Caco-2 (cell line): Measurements from ENCODE around the gene FRMD4A. TPM values are rescaled to one million over a fixed set of nuclear protein-coding genes. Genes with fewer than 3 reads are reported as not detected.

Experiments used
- BruUV-seq: library from RNA; stranded (reverse); fragments of 400-500 nt; replicated peaks from 2 replicates; lab custom pipeline; 2021; lab: Mats Ljungman, UMichigan
- CTCF ChIA-PET: fragments of 300-600 bp; sonication (Branson Sonifier 250); formaldehyde crosslinking; loops from one replicate; lab custom pipeline; 2022; ENCODE audit warnings: antibody characterized with exemption; lab: Charles Lee
- POLR2A ChIA-PET: fragments of 300-600 bp; sonication (Branson Sonifier 250); formaldehyde crosslinking; loops from one replicate; lab custom pipeline; 2022; ENCODE audit warnings: antibody characterized with exemption; lab: Charles Lee
- DNase-seq, 2 experiments: peaks; one replicate each; pipeline versions ENCODE4 v3.0.0 to v3.0.0-alpha.2; 2020 to 2022
- H3K27me3 ChIP-seq: replicated peaks from 2 replicates; pipeline ENCODE4 v1.6.0; 2011; ENCODE audit warnings: low read length; ENCODE audit not compliant: control insufficient read depth, insufficient read depth
- H3K36me3 ChIP-seq: 2 replicates; pipeline ENCODE4 v1.5.1; 2011; ENCODE audit warnings: low read length; ENCODE audit not compliant: control insufficient read depth, insufficient read depth
- H3K4me1 ChIP-seq: fragments of 250-450 bp; sonication (Bioruptor Pico); 2 replicates; pipeline ENCODE4 v1.5.1; 2020; ENCODE audit warnings: mild to moderate bottlenecking
- H3K4me3 ChIP-seq: 2 replicates; pipeline ENCODE4 v1.5.1; 2011; ENCODE audit warnings: low read depth, mild to moderate bottlenecking, control low read depth, low read length
- H3K9me3 ChIP-seq: fragments of 250-450 bp; sonication (Bioruptor Pico); 2 replicates; pipeline ENCODE4 v1.5.1; 2020; ENCODE audit warnings: mild to moderate bottlenecking, moderate library complexity
- H3K27ac Mint-ChIP-seq: one replicate; pipeline ENCODE4 v1.8.0; 2022; ENCODE audit warnings: mixed read lengths; ENCODE audit not compliant: unreplicated experiment
- H3K27me3 Mint-ChIP-seq: one replicate; pipeline ENCODE4 v1.8.0; 2022; ENCODE audit warnings: mixed read lengths; ENCODE audit not compliant: insufficient read depth, unreplicated experiment
- H3K36me3 Mint-ChIP-seq: one replicate; pipeline ENCODE4 v1.8.0; 2022; ENCODE audit warnings: mild to moderate bottlenecking, mixed read lengths; ENCODE audit not compliant: insufficient read depth, unreplicated experiment
- H3K4me1 Mint-ChIP-seq: one replicate; pipeline ENCODE4 v1.8.0; 2022; ENCODE audit warnings: low read depth, mixed read lengths; ENCODE audit not compliant: unreplicated experiment
- H3K4me3 Mint-ChIP-seq: one replicate; pipeline ENCODE4 v1.8.0; 2022; ENCODE audit warnings: mild to moderate bottlenecking, moderate library complexity, mixed read lengths; ENCODE audit not compliant: unreplicated experiment
- H3K9me3 Mint-ChIP-seq: one replicate; pipeline ENCODE4 v1.8.0; 2022; ENCODE audit warnings: mixed read lengths; ENCODE audit not compliant: unreplicated experiment
- intact Hi-C: fragments of 100-400 bp; cut with micrococcal nuclease; formaldehyde crosslinking; loops from one replicate; pipeline ENCODE4 v1.10.0; 2022; ENCODE audit not compliant: unreplicated experiment
- total RNA-seq: library from RNA; stranded (reverse); gene quantifications from 2 replicates; pipeline ENCODE4 v1.2.3, GENCODE V29; 2022
- TF ChIP-seq, protein P1 (sequence below), 2 experiments: fragments of 200-600 bp in 1 of 2; IDR thresholded peaks; 1 replicate in 1 of 2; 2 replicates in 1 of 2; pipeline versions ENCODE4 v1.5.1 to v1.8.0; 2011 to 2022; ENCODE audit warnings: antibody characterized with exemption in 1 of 2, control low read depth in 1 of 2, inconsistent platforms in 1 of 2, low read depth in 1 of 2, low read length in 1 of 2, mild to moderate bottlenecking in 1 of 2, moderate library complexity in 1 of 2; ENCODE audit not compliant: insufficient read depth in 1 of 2, severe bottlenecking in 1 of 2, unreplicated experiment in 1 of 2

The FRMD4A gene
- total RNA-seq, 1 experiment from 2014 or later, result 52.1 TPM

DNA sequence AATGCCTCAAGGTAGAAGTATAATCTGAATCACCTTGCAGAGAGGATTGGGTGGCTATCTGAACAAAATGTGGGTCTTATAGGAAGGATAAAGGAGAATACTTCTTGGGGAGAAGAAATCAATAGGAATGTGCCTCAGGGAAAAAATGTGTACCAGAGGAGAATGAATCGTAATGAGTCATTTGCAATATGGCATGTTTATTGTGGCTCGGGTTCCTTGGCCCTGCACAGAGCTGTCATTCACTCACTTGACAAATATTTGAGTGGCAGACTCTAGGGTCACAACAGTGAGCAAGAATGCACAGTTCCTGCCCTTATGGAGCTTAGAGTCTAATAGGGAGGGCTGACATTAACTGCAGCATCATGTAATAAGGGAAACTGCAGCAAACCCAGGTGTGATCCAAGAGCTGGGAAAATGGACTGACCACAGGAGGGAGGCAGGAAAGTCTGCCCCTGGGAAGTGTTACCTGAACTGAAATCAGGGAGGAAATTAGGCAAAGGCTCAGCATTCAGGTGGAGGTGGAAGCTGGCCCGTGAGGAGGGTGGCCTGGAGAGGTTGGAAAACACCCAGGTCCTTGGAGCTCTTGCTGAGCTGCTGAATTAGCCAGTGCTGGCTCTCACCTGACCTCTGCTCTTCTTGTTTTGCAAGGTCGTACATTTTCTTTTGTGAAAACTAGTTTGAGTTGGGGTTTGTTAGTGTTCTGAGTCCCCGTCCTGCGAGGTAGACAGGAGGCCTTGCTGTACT is 203.9 kb downstream of the FRMD4A start:
- TF ChIP-seq, protein P1, sequence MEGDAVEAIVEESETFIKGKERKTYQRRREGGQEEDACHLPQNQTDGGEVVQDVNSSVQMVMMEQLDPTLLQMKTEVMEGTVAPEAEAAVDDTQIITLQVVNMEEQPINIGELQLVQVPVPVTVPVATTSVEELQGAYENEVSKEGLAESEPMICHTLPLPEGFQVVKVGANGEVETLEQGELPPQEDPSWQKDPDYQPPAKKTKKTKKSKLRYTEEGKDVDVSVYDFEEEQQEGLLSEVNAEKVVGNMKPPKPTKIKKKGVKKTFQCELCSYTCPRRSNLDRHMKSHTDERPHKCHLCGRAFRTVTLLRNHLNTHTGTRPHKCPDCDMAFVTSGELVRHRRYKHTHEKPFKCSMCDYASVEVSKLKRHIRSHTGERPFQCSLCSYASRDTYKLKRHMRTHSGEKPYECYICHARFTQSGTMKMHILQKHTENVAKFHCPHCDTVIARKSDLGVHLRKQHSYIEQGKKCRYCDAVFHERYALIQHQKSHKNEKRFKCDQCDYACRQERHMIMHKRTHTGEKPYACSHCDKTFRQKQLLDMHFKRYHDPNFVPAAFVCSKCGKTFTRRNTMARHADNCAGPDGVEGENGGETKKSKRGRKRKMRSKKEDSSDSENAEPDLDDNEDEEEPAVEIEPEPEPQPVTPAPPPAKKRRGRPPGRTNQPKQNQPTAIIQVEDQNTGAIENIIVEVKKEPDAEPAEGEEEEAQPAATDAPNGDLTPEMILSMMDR (IDR thresholded peaks at IDR 0.05; ENCODE audit: insufficient read depth in 1 of 2, low read depth in 1 of 2, low read length in 1 of 2, severe bottlenecking in 1 of 2, unreplicated experiment in 1 of 2), result no peak
- no TSS peak for BruUV-seq
- no peaks in the 10 kb centered on the region for H3K9me3 Mint-ChIP-seq
- DNase-seq, result no peak
- no peak overlapping the region for H3K4me3 Mint-ChIP-seq
- ChIA-PET POLR2A (no interaction called here), CTCF (no interaction called here)
- intact Hi-C loops, result no loop called here
- H3K27me3 Mint-ChIP-seq, result peaks cover 3% of the 10 kb centered on the region
- no peaks in the 10 kb centered on the region for H3K36me3 ChIP-seq
- no peaks in the 10 kb centered on the region for H3K9me3 ChIP-seq
- H3K4me1 ChIP-seq, result no peaks in the 10 kb centered on the region
- H3K27ac Mint-ChIP-seq, result no peak overlapping the region
- no peaks in the 10 kb centered on the region for H3K27me3 ChIP-seq
- H3K36me3 Mint-ChIP-seq, result no peaks in the 10 kb centered on the region
- H3K4me1 Mint-ChIP-seq, result no peaks in the 10 kb centered on the region
- H3K4me3 ChIP-seq, result no peak overlapping the region

DNA sequence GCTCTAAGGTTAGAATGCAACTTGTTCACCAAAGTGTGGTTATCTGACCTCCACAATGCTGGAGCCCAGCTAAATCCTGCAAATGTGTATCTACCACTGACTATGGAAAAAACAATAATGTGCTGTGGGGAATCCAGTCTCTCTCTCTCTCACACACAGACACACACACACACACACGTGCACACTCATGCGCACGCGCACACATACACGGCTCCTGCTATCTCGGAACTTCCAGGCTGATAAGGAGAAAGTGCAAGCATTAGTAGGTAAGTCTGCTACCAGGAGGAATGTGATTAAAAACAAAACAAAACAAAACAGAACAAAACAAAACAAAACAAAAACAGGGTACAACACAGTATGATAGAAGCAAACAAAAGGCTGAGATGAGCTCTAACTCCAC is 205.2 kb downstream of the FRMD4A start:
- Histone ChIP-seq H3K4me1 (no peaks in the 10 kb centered on the region), H3K4me3 (no peak overlapping the region), H3K9me3 (no peaks in the 10 kb centered on the region), H3K27me3 (no peaks in the 10 kb centered on the region), H3K36me3 (no peaks in the 10 kb centered on the region)
- no peaks in the 10 kb centered on the region for H3K4me1 Mint-ChIP-seq
- intact Hi-C loops, result no loop called here
- TF ChIP-seq, protein P1 (IDR thresholded peaks at IDR 0.05; ENCODE audit: insufficient read depth in 1 of 2, low read depth in 1 of 2, low read length in 1 of 2, severe bottlenecking in 1 of 2, unreplicated experiment in 1 of 2), result no peak
- H3K27ac Mint-ChIP-seq, result no peak overlapping the region
- no TSS peak for BruUV-seq
- H3K9me3 Mint-ChIP-seq, result no peaks in the 10 kb centered on the region
- H3K27me3 Mint-ChIP-seq, result peaks cover 3% of the 10 kb centered on the region
- no peak overlapping the region for H3K4me3 Mint-ChIP-seq
- ChIA-PET CTCF (interaction anchor here (0.6 to 0.7 kb wide), 2 partner anchors 43 to 438 kb away, joined by 3 to 4 read pairs; no protein-coding TSS in a partner anchor), POLR2A (no interaction called here)
- H3K36me3 Mint-ChIP-seq, result no peaks in the 10 kb centered on the region
- DNase-seq, result no peak

DNA sequence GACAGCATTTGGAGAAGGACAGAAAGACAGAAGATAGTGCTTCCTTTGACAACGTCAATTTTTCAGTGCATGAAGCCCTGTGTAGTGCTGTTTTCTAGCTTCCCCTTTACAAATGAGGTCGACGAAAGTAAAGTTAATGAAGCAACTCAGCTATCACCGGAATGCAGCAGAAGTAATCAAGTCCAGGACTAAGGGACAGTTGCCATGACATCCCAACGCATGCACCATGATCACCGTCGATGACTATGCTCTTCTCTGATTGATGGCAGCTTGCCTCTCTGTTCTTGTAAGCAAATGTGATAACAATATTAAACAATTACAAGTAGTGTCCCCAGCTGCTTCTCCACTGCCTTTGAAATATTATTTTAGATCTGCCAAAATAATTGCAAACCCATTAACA is 205.8 kb downstream of the FRMD4A start:
- TF ChIP-seq, protein P1 (IDR thresholded peaks at IDR 0.05; ENCODE audit: insufficient read depth in 1 of 2, low read depth in 1 of 2, low read length in 1 of 2, severe bottlenecking in 1 of 2, unreplicated experiment in 1 of 2), result no peak
- H3K27me3 ChIP-seq, result no peaks in the 10 kb centered on the region
- peaks cover 3% of the 10 kb centered on the region for H3K27me3 Mint-ChIP-seq
- no peaks in the 10 kb centered on the region for H3K36me3 Mint-ChIP-seq
- H3K4me3 Mint-ChIP-seq, result no peak overlapping the region
- H3K4me1 ChIP-seq, result no peaks in the 10 kb centered on the region
- ChIA-PET POLR2A (no interaction called here), CTCF (interaction anchor here (0.6 kb wide), 1 partner anchor 439 kb away, joined by 4 read pairs; no protein-coding TSS in a partner anchor)
- H3K9me3 Mint-ChIP-seq, result no peaks in the 10 kb centered on the region
- H3K9me3 ChIP-seq, result no peaks in the 10 kb centered on the region
- H3K27ac Mint-ChIP-seq, result no peak overlapping the region
- intact Hi-C loops, result no loop called here
- no peak for DNase-seq
- no peaks in the 10 kb centered on the region for H3K4me1 Mint-ChIP-seq
- H3K4me3 ChIP-seq, result no peak overlapping the region
- no TSS peak for BruUV-seq
- H3K36me3 ChIP-seq, result no peaks in the 10 kb centered on the region
